ENCODE results near the gene CST3.
"Not testable (repeated sequence)": the region's sequence is repeated elsewhere in the genome, so short reads cannot be mapped to it uniquely, and the experiment has no call there.

CST3 gene

GRCh38 chr20:23668477-23668951 lies 30.8 kb upstream of the CST3 start:
- H3K4me3 ChIP-seq (ENCODE audit: low read depth, low read length), result no peak overlapping the region
- peak; percentile 85 for TF ChIP-seq CTCF (IDR thresholded peaks at IDR 0.05; ENCODE audit: low read depth, low read length, missing control alignments)
- peak; percentile 13 for DNase-seq (ENCODE audit: low read depth)

DNA sequence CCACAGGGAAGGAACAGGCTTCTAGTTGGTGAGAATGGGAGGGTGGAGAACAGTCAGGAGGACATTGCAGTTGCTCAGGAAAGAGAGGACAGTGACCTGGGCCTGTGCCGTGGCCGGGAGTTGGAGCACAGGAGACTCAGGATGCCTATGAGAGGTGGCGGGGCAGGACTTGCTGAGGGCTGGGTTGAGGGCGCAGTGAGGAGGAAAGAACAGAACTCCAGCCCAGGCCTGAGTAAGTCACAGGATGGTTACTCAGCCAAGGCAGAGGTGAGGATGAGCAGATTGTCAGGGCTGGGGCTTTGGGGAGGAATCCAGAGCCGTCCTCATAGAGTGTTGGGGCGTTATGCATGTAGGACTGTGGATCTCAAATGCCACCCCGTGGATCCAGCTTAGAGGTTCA lies 29.9 kb upstream of the CST3 start:
- H3K4me3 ChIP-seq (ENCODE audit: low read depth, low read length), result no peak overlapping the region
- no peak for TF ChIP-seq CTCF (IDR thresholded peaks at IDR 0.05; ENCODE audit: low read depth, low read length, missing control alignments)
- DNase-seq (ENCODE audit: low read depth), result no peak

GRCh38 chr20:23666698-23667097 lies 28.9 kb upstream of the CST3 start:
- H3K4me3 ChIP-seq (ENCODE audit: low read depth, low read length), result no peak overlapping the region
- no peak for DNase-seq (ENCODE audit: low read depth)
- no peak for TF ChIP-seq CTCF (IDR thresholded peaks at IDR 0.05; ENCODE audit: low read depth, low read length, missing control alignments)

DNA sequence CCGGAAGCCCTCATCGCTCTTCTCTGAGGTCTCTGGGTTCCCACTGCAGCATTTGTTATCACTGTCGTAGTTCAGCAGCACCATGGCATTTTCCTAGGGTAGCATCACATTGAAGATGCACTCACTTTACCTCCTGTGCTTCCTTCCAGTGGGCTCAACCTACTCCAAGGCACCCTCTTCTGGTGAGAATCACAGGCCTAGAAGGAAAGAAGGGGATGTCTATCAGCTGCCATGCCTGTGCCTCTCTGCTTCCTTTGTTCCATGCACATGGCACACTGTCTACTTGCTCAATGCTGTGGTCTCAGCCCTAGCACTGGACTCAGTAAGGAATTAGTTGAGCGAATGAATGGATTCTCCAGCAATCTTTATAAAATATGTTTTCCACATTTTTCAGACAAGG lies 28.4 kb upstream of the CST3 start:
- no peak for TF ChIP-seq CTCF (IDR thresholded peaks at IDR 0.05; ENCODE audit: low read depth, low read length, missing control alignments)
- DNase-seq (ENCODE audit: low read depth), result no peak
- no peak overlapping the region for H3K4me3 ChIP-seq (ENCODE audit: low read depth, low read length)

GRCh38 chr20:23664954-23665353 lies 27.2 kb upstream of the CST3 start:
- no peak for TF ChIP-seq CTCF (IDR thresholded peaks at IDR 0.05; ENCODE audit: low read depth, low read length, missing control alignments)
- H3K4me3 ChIP-seq (ENCODE audit: low read depth, low read length), result no peak overlapping the region
- no peak for DNase-seq (ENCODE audit: low read depth)

- DNase-seq (ENCODE audit: low read depth); H3K4me3 ChIP-seq (ENCODE audit: low read depth, low read length): not testable (repeated sequence)
These were observed 26.3 kb upstream of the CST3 start for GRCh38 chr20:23664046-23664445.

GRCh38 chr20:23663180-23663579 lies 25.4 kb upstream of the CST3 start:
- TF ChIP-seq CTCF (IDR thresholded peaks at IDR 0.05; ENCODE audit: low read depth, low read length, missing control alignments), result no peak

More at GRCh38 chr20:23663180-23663579, 25.4 kb upstream of the CST3 start:
- no peak for DNase-seq (ENCODE audit: low read depth)
- no peak overlapping the region for H3K4me3 ChIP-seq (ENCODE audit: low read depth, low read length)

Measured in GM12864 (cell line).